HG03066 (cell line): ENCODE results near the gene NOXO1.
"Not testable (repeated sequence)": the region's sequence is repeated elsewhere in the genome, so short reads cannot be mapped to it uniquely, and the experiment has no call there.

Source experiments
- ATAC-seq: cut with Tn5 transposase; IDR thresholded peaks from one replicate; pipeline ENCODE4 v1.9.1; 2021; ENCODE audit warnings: low read depth; ENCODE audit not compliant: unreplicated experiment

NOXO1 gene

DNA sequence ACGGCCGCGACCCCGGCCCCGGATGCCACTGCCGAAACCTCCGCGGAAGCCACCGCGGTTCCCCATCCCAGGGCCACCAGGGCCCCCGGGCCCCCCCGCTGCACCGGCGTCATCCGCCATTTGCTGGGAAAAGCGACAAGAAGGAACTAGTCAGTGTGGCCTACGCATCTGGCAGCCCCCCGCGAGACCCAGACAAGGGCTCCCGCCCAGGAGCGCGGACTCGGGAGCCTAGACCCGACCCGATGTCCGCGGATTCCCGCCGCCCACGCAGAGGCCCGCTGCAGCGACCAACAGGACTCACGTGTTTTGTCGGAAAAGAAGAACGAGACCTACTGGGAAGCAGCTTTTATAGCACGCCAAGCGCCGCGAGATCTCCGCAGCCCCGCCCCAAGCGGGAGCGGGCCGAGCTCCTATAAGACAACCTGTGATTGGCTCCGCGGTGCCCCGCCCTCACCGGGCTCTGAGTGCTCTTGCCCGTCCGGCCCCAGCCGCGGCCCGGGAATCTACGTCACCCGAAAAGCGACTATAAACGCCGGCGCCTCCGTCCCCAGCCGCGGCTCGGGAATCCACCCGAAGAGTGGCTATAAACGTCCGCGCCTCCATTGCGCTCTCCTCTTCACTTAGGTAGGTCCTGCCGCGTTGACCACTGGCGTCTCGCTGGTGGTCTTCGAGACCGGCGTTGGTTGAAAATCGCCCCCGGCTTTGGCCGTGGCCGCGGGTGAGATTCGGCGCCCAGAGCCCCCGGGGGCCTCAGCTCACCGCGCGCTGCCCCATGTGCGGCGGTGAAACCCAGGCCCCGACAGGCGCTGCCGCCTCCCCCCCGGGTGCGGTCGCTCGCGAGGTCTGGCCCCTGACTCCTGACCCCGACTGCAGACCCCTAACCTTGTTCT is 16.5 kb downstream of the NOXO1 start, which contains the start of gene RPS2:
Gene RPS2 (minus strand): TSS at position 321 of the 890 bp plus-strand sequence. CDS start 201 bp downstream, at position 120.
- ATAC-seq = peak; percentile 84

DNA sequence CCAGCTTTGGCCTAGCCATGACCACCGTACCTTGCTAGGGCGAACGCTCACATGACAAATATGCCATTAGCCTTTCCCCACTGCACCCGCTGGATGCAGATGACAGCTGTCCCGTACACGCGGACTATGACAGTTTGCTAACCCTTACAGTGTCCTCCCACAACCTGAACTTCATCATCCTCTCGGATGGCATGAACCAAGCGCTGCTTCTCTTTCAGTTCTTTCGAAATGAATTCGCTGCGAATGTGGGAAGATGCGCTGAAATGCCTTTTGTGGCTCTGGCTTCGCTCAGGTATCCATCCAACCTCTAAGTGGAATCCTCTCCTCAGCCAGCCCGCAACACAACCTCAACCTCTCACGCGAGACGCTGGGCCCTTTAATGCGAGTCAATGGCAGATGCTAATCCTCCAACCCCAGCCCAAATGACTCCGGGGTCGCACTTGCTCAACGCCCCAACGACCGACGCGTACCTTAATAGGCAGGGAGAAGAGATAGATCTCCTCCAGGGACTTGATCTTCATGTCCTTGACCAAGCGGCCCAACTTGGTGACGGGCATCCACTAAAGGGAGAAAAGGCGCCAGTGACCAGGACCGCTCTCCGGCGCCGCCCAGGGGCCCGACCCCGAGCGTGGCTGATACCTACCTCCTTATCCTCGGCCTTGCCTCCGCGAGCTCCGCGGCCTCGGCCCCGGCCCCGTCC is 17.3 kb downstream of the NOXO1 start:
- peak; percentile 21 for ATAC-seq

DNA sequence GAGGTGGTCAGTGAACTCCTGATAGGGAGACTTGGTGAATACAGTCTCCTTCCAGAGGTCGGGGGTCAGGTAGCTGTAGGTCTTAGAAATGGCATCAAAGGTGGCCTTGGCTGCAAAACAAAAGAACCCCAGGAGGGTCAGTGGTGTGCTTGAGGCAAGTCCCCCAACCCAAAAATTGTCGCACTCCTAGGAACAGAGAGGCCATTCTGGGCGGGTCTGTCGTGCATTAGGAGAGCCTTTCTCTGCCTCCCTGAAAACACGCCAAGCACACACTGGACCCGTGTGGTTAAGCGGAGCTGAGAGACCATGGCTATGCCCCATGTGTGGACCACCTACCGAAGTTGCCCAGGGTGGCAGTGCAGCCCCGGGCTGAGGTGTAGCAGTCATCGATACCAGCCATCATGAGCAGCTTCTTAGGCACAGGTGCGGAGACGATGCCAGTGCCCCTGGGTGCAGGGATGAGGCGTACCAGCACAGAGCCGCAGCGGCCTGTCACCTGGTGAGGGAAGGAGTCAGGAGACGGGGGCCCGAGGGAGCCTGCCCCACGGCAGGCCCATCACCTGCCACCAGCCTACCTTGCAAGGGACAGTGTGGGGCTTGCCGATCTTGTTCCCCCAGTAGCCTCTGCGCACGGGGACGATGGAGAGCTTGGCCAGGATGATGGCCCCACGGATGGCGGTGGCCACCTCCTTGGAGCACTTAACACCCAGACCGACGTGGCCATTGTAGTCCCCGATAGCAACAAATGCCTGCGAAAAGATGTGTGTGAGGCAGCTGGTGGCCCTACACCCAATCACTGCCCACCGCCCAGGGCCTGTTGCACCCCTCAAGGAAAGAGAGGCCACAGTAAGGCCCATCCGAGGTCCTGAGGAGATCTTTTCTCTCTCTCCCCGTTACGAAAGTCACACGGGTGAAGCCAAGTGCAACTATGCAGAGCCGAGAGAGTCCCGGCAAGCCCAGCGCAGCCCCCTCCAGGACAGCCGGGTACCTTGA is 18.8 kb downstream of the NOXO1 start:
- ATAC-seq = not testable (repeated sequence)

DNA sequence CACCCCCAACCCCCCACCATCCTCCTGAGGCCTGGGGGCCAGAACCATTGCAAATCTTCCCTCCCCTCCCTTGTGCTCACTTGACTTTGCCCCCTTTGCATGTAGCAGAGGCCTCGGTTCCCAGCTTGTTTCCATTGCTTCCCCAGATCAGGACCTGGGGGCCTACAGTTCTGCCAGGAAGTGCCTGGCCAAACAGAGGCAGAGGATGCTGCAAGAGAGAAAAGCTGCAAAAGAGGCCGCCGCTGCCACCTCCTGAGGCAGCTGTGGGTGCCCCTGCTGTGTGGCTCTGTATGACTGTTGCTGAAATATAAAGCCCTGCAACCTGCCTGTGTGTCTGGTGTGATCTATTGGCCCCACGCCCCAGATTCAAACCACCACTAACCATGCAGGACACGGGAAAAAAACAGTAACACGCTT is 19.6 kb downstream of the NOXO1 start:
- no peak for ATAC-seq

DNA sequence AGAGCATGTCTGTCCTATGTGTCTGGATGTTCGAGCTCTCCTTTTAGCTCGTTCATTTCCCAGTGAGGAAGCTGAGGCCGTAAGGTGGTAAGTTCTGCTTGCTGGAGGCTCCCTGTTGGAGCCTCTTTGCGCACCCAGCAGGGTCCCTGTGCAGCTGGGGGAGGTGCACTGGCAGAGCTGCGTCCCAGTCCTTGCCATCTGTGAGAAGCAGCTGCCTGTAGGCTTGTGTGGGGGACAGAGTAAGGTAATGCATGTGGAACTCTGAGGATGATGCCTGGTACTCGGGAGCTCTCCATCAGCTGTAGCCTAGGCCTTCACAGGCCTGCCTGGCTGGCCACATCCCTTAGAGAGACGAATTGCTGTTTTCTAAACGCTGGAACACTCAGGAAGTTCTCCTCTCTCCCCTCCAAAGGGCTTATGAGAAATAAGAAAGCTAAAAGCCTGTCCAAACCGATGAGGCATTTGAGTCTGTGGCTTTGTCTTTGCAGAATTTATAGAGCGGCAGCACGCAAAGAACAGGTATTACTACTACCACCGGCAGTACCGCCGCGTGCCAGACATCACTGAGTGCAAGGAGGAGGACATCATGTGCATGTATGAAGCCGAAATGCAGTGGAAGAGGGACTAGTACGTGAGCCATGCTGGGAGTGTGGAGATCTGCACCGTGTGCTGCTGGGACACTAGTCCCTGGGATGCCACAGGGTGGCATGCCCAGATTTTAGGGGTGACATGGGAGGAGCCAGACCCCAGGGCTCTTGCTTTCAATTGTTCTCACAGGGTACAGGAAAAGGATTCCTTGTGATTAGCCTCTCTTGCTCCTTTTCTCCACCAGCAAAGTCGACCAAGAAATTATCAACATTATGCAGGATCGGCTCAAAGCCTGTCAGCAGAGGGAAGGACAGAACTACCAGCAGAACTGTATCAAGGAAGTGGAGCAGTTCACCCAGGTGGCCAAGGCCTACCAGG is 20.3 kb downstream of the NOXO1 start:
- no peak for ATAC-seq

DNA sequence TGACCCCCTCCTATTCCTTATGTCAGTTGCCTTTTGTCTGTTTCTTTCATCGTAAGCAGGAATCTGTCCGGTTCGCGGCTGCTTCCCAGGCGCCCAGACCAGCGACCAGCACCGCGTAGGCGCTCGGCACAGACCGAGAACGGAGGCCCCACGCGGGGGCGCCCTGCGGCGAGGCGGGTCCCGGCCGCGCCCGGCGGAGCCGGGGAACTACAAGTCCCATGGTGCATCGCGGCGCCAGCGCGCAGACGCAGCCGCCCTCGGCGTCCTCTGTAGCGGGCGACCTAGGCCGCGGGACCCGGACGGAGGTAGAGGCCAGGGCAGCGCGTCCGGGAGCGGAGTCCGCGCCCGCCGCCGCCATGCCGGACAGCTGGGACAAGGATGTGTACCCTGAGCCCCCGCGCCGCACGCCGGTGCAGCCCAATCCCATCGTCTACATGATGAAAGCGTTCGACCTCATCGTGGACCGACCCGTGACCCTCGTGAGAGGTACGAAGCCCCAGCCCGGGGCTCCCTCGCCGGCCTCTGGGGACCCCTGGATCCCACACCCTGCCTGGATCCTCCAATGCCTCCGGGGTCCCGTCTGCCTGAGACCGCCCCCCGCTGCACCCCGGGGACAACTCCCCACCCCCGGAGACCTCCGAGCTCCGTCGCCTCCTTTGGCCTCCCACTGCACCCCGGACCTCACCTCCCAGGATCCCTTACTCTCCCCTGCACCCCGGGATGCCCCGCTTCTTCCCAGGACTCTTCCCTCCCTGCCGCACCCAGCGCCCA is 21.8 kb downstream of the NOXO1 start, which contains the start of gene NDUFB10:
Gene NDUFB10 (plus strand): TSS at position 270 of the 771 bp plus-strand sequence. CDS start 87 bp downstream, at position 357.
- peak; percentile 70 for ATAC-seq

DNA sequence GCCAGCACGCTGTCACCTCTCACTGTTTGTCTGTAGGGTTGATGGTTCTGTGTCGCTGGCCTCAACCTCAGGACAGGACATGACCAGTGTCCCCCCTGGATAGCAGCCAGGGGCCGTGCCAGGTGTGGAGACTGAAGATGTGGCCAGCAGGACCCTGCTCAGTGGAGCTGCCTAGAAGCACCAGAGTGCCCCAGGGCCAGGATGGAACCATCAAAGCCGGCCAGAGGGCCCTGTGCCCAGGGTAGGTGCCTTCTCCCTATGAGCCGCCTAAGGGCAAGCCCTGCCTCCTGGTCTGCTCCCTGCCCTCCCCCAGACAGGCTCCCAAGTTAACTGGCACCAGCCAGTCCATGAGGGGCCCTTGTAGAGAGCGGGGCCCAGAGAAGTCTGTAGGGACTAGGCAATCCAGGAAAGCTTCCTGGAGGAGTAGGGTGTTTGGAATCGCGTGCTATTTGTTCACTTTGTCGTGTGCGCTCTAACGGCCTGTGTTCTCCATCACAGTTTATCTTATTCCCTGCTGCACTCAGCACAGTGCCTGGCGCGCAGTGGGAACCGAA is 22.5 kb downstream of the NOXO1 start:
- no peak for ATAC-seq

DNA sequence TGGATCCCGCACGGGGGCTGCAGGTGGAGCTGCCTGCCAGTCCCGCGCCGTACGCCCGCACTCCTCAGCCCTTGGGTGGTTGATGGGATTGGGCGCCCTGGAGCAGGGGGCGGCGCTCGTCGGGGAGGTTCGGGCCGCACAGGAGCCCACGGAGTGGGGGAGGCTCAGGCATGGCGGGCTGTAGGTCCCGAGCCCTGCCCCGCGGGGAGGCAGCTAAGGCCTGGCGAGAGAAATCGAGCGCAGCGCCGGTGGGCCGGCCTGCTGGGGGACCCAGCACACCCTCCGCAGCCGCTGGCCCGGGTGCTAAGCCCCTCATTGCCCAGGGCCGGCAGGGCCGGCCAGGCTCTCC is 23.2 kb downstream of the NOXO1 start:
- not testable (repeated sequence) for ATAC-seq

DNA sequence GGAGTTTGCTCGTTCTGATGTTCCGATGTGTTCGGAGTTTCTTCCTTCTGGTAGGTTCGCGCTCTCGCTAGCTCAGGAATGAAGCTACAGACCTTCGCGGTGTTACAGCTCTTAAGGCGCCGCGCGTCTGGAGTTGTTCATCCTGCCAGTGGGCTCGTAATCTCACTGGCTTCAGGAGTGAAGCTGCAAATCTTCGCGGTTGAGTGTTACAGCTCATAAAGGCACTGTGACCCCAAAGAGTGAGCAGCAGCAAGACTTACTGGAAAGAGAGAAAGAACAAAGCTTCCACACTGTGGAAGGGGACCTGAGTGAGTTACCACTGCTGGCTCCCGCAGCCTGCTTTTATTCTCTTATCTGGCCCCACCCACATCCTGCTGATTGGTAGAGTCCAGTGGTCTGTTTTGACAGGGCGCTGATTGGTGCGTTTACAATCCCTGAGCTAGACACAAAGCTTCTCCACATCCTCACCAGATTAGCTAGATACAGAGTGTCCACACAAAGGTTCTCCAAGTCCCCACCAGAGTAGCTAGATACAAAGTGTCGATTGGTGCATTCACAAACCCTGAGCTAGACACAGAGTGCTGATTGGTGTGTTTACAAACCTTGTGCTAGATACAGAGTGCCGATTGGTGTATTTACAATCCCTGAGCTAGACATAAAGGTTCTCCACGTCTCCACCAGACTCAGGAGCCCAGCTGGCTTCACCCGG is 23.7 kb downstream of the NOXO1 start:
- not testable (repeated sequence) for ATAC-seq

DNA sequence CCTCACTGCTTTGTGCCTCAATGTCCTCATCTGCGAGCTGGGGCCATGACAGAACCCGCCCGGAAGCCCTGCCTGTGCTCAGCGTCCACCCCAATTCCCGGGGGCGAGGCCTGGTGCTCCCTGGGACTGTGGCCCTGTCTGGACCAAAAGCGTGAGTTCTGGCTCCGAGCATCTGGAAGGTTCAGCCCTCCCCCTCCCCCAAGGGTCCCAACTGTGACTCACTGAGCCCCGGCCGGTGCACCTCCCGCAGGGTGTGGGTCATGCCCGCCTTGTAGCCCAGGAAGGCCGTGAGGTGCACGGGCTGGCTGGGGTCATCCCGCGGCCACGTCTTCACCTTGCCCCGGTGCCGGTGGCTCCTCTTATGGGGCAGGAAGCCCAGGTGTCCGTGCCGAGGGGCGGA is 27.5 kb downstream of the NOXO1 start:
- no peak for ATAC-seq

DNA sequence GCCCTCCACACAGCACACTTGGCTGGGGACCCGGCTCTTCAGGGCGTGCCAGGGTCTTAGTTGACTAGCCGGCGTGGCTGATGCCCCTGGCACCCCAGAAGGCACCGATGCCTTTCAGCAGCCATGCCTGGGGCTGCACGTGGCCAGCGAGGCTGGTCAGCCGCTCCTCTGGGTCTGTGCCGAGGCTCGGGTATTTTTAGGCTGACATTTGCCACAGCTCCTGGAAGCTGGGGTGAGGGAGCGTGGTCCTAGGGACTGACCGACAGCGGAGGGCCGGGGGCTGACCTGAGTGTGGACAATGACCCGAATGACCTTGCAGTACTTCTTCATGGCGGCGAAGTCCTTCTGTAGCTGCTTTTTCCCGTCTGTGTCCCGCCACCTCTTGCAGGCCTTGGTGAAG is 30.7 kb downstream of the NOXO1 start:
- ATAC-seq = no peak

DNA sequence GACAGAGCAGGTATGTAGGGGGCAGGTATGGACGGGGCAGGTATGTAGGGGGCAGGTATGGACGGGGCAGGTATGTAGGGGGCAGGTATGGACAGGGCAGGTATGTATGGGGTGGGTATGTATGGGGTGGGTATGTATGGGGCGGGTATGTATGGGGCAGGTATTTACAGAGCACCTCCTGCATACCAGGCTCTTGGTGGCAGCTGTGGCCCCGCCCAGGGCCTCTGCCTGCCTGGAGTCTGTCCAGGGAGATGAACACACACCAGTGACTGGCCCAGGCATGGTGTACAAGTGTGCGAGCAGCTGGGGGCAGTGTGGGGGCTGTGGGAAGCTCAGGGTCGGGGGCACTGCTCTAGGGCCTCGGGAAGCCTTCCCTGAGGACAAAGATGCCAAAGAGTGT is 31.2 kb downstream of the NOXO1 start:
- no peak for ATAC-seq

DNA sequence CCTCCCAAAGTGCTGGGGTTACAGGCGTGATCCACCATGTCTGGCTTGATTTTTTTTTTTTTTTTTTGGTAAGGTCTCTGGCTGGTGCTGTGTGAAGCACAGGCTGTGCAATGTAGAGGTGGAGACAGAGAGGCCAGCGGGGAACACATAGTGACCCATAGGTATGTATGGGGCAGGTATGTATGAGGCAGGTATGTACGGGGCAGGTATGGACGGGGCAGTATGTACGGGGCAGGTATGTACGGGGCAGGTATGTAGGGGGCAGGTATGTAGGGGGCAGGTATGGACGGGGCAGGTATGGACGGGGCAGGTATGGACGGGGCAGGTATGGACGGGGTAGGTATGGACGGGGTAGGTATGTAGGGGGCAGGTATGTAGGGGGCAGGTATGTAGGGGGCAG is 31.8 kb downstream of the NOXO1 start:
- no peak for ATAC-seq

DNA sequence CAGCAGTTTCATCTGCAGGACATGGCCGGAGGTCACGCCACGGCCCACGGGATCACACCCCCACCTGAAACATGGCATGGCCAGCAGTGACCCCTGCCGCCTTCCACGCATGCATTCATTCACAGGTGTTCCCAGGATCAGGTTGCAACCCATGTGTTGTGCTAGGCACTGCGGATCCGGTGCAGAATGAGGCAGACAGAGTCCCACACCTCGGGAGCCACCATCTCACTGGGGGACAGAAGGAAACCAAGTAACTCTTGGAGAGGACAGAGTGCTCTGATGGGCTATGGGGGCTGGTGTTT is 33.9 kb downstream of the NOXO1 start:
- ATAC-seq = no peak

DNA sequence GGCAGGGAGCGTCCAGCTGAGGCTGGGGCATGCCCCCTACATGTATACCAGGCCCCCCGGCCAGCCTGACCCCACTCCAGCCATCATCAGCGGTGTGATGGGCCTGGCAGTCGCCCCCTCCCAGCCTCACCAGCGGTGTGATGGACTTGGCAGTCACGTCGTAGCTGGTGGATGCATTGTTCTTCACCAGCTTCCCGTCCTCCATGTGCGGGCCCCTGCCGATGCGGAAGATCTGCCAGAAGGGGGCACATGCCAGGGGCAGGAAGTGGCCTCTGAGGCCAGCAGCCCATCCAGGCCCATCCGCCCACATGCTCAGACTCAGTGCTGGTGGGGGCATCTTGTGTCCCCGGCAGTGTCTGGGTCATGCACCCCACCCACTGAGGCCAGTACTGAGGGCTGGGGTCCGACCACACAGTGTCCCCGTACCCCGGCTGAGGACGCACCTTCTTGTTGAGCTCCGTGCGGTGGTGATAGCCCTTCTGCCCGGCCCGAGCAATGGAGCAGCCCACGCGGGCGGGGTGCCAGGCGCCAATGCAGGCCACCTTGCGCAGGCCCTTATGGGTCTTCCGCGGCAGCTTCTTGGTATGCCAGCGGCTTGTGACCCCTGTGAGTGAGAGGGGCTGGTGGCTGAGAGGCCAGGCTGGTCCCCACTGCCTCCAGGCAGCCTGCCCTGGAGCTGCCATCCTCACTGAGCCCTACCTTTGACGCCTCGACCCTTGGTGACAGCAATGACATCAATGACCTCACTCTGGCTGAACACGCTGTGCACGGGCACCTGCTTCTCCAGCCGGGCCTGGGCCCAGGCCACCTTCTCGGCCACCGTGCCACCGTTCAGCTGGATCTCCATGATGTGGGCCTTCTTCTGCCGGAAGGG is 34.5 kb downstream of the NOXO1 start:
- ATAC-seq = no peak

DNA sequence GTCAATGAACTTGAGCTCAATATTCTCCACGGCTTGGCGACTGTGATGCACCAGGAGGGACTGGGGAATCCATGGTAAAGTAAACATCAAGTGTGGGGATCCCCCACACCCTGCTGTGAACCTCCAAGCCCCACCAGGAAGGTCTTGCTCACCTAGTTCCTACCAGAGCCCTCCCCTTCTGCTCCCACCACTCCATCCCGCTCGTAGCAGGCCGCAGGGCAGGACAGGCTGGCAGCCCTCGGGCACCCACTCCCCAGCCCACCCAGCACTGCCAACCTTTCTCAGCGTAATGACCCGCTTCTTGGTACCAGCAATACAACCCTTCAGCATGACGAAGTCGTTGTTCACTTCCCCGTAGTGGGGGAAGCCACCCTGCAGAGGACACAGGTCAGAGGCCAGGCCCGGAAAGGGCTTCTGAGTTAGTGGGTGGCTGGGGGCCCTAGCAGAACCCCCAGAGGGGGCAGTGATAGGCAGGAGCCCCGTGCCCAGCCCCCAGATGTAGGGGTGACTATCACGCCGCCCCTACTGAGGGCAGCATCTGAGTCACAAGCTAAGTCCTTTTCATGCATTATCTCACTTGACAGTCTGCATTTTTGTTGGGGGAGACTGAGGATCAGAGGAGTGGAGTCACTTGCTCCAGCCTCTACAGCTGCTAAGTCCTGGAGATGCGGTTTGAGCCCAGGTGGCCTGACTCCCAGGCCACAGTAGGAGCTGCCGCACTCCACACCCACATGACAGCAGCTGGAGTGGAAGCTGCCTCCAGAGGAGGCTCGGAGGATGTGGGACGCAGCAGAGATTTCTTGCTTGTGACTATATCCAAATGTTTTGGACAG is 35.5 kb downstream of the NOXO1 start:
- ATAC-seq = no peak
